ENCODE measurements around the gene NELL1.

GRCh38 chr11:20790622-20791021 lies 121.2 kb downstream of the NELL1 start:
- TF ChIP-seq GATA3 (IDR thresholded peaks at IDR 0.05; ENCODE audit: low read depth, low read length) (no peak), GATA2 (IDR thresholded peaks at IDR 0.05; ENCODE audit: low read depth, low read length) (no peak)
